K562 (cell line): ENCODE data around the gene DDAH2. TPM values are rescaled to one million over a fixed set of nuclear protein-coding genes. Genes with fewer than 3 reads are reported as not detected.

ENCODE experiments used
- E2F4 ChIP-seq: sonication (generic); formaldehyde crosslinking; IDR thresholded peaks from 2 replicates; pipeline ENCODE4 v1.8.0; 2022; ENCODE audit warnings: mild to moderate bottlenecking, low read depth, missing genetic modification reagents
- EHMT2 ChIP-seq: fragments of 450-650 bp; IDR thresholded peaks from 2 replicates; pipeline ENCODE4 v1.6.1; 2018; ENCODE audit warnings: antibody characterized with exemption
- HINFP ChIP-seq: fragments of 450-650 bp; conservative IDR thresholded peaks from 2 replicates; pipeline ENCODE4 v1.6.1; 2016; ENCODE audit warnings: missing genetic modification characterization, low read depth, mild to moderate bottlenecking, control low read depth, missing compliant biosample characterization
- HNRNPLL ChIP-seq: fragments of 200-400 bp; formaldehyde crosslinking; IDR thresholded peaks from 2 replicates; pipeline ENCODE4 v1.6.1; 2017; ENCODE audit warnings: low read length, low read depth, mild to moderate bottlenecking; ENCODE audit not compliant: poor library complexity, severe bottlenecking
- KDM2B ChIP-seq: fragments of 250-450 bp; sonication (Bioruptor Pico); IDR thresholded peaks from 2 replicates; pipeline ENCODE4 v1.8.0; 2021; ENCODE audit warnings: mild to moderate bottlenecking, moderate library complexity
- NBN ChIP-seq: fragments of 450-650 bp; IDR thresholded peaks from 2 replicates; pipeline ENCODE4 v1.6.1; 2016; ENCODE audit warnings: low read depth, mild to moderate bottlenecking
- NR2C2 ChIP-seq, 2 experiments: fragments of 200-800 bp in 1 of 2; sonication (Bioruptor generic) in 1 of 2; sonication (generic) in 1 of 2; formaldehyde crosslinking in 1 of 2; IDR thresholded peaks; 2 replicates each; pipeline versions ENCODE4 v1.6.1 to v1.8.0; 2016 to 2022; ENCODE audit warnings: mild to moderate bottlenecking in 1 of 2, missing compliant biosample characterization in 1 of 2, missing genetic modification characterization in 1 of 2, missing genetic modification reagents in 1 of 2
- SETDB1 ChIP-seq: IDR thresholded peaks from one replicate; pipeline ENCODE4 v1.6.1; 2012; ENCODE audit warnings: low read length, control low read depth, inconsistent platforms
- TCF15 ChIP-seq: fragments of 250-450 bp; sonication (Bioruptor Pico); IDR thresholded peaks from 2 replicates; pipeline ENCODE4 v1.8.0; 2022; ENCODE audit warnings: moderate library complexity, mild to moderate bottlenecking, inconsistent platforms
- TEAD4 ChIP-seq, 2 experiments: sonication (generic) in 1 of 2; formaldehyde crosslinking in 1 of 2; IDR thresholded peaks; 2 replicates each; pipeline versions ENCODE4 v1.6.1 to v1.8.0; 2012 to 2022; ENCODE audit warnings: borderline replicate concordance in 1 of 2, inconsistent platforms in 1 of 2, low read length in 1 of 2, mild to moderate bottlenecking in 1 of 2, missing genetic modification reagents in 1 of 2
- ZBTB40 ChIP-seq, 2 experiments: fragments of 450-650 bp in 1 of 2; sonication (generic) in 1 of 2; formaldehyde crosslinking in 1 of 2; IDR thresholded peaks; 2 replicates each; pipeline versions ENCODE4 v1.7.1 to v1.9.0; 2016 to 2022; ENCODE audit warnings: inconsistent platforms in 1 of 2, mild to moderate bottlenecking in 1 of 2, missing genetic modification reagents in 1 of 2
- ZNF224 ChIP-seq: sonication (generic); formaldehyde crosslinking; IDR thresholded peaks from 2 replicates; pipeline ENCODE4 v1.8.0; 2022; ENCODE audit warnings: mild to moderate bottlenecking, missing genetic modification reagents
- polyA plus RNA-seq, 8 experiments: library from polyadenylated mRNA; depleted of rRNA in 4 of 8; stranded (reverse) in 5 of 8; unstranded in 3 of 8; fragments of >200 nt; fragmentation: Nextera tagmentation in 2 of 8; fragmentation: Illumina TruSeq in 1 of 8; extraction: Ambion mirVana in 2 of 8; extraction: Trizol in 1 of 8; gene quantifications; 2 replicates each; pipeline versions ENCODE4 v1.2.1 to v1.2.3, GENCODE V29; 2011 to 2014; ENCODE audit warnings: inconsistent platforms in 1 of 8, missing spikeins in 1 of 8
- total RNA-seq, 7 experiments: library from RNA; depleted of rRNA in 6 of 7; stranded (reverse); fragments of >200 nt in 6 of 7; fragmentation: Illumina TruSeq in 2 of 7; extraction: Trizol in 2 of 7; gene quantifications; 2 replicates each; pipeline versions ENCODE4 v1.2.1 to v1.2.3, GENCODE V29; 2011 to 2021; ENCODE audit warnings: low replicate concordance in 1 of 7

The DDAH2 gene
- total and polyA plus RNA-seq, 9 of the 15 experiments (the other 6 are each of a cell fraction or from before 2014, with no cell fraction given), result 1.8 to 45.4 (median 21.4) TPM

- TF ChIP-seq E2F4 (CRISPR knock-in tag) (no peak; the same call in 1 of the 2 replicates), ZNF224 (CRISPR knock-in tag) (no peak), NBN (peak; percentile 62), ZBTB40 (IDR thresholded peaks at IDR 0.05) (peak; percentile 73), ZBTB40 (CRISPR knock-in tag; IDR thresholded peaks at IDR 0.05) (no peak), EHMT2 (peak; percentile 58; the same call in 1 of the 2 replicates), KDM2B (0 out of 2 replicates have a peak, but pooled peaks have one; percentile 9), TEAD4 (IDR thresholded peaks at IDR 0.05; ENCODE audit: low read length) (peak; percentile 63; the same call in 1 of the 2 replicates), TEAD4 (CRISPR knock-in tag; IDR thresholded peaks at IDR 0.05; ENCODE audit: borderline replicate concordance) (no peak), SETDB1 (peak; percentile 41), NR2C2 (CRISPR knock-in tag; IDR thresholded peaks at IDR 0.05) (0 out of 2 replicates have a peak, but pooled peaks have one; percentile 49), NR2C2 (tag; IDR thresholded peaks at IDR 0.05) (peak; percentile 81), HINFP (no peak), TCF15 (CRISPR knock-in tag) (no peak), HNRNPLL (peak; percentile 99)
These were observed 26.0 kb downstream of the DDAH2 start, which contains the start of gene ABHD16A (continued) for GRCh38 chr6:31702819-31703716.
